Stimulated activated CD4-positive, alpha-beta T cell treated with anti-CD3 and anti-CD28 coated beads, TNF-alpha, amount 100 ng/mL, for 1 hour (primary cell): ENCODE data around the gene GARRE1.

Experiments
- DNase-seq, 3 donors: peaks; one replicate each; pipeline ENCODE4 v3.0.0-alpha.2; 2020; ENCODE audit warnings: low read depth in 3 of 3, low spot score in 1 of 3

The GARRE1 gene

DNA sequence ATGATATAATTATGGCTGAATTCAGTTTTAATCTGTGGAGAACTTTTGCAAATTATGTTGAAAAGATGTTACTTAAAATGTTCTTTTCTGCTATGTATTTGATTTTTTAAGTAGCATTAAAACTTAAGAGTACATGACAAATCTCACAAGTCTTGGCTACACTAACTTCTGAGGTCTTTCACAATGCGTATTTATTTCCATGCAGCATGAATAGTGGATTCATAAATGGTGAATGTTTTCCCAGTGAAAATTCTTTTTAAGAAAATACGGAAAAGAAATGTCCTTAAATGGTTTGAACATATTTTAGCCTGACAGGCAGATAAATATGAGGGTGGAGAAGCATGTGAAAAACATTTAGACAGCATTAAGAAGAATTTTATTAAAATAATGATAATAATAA, 30.2 kb downstream of the GARRE1 start:
- DNase-seq: no peak

DNA sequence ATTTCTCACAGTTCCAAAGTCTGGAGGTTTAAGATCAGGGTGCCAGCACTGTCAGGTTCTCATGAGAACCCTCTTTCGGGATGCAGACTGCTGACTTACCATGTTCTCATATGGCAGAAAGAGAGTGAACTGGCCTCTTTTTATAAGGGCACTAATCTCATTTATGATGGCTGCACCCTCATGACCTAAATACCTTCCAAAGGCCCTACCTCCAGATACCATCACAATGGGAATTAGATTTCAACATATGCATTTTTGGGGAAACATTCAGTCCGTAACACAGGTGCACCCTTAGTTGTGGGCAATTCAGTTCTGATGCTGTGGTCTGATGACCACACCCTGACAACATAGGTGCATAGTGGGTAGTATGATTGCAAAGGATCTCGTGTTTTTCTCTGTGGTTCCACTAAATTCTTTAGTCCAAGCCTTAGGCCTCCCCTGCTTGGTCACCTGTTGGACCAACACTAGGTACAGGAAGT, 33.3 kb downstream of the GARRE1 start:
- DNase-seq: no peak

DNA sequence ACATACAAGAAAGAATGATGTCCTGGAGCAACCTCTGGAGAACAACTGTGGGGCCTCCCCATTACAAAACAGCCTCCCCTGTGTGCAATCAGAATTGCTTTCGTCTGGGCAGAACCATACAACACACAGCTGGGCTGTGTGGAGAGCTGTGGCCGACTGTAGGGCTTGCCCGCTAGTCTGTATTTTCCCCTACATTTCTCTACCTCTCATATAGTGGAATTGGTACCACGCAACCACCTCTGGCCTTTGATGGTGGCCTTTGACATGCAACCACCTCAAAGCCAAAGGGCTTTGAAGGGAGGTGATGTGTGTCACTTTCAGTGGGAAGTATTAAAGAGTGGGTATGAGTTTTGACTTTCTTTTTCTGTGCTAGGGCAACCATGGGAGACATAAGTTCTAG, 34.0 kb downstream of the GARRE1 start:
- no peak for DNase-seq

DNA sequence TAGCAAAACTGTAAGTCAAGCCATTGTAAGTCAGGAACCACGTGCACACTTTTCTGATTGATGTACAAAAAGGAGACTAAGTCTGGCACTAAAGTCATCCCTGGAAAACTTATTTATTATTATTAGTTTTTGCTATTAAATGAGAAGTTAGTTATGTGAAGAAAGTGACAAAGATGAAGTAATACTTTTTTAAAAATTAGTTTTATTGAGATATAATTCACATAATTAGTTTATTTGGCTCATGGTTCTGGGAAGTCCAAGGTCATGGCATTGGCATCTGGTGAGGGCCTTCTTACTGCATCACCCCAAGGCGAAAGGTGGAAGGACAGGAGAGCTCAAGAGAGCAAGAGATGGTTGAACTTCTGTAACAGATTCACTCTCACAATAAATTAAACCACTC, 36.9 kb downstream of the GARRE1 start:
- no peak for DNase-seq

DNA sequence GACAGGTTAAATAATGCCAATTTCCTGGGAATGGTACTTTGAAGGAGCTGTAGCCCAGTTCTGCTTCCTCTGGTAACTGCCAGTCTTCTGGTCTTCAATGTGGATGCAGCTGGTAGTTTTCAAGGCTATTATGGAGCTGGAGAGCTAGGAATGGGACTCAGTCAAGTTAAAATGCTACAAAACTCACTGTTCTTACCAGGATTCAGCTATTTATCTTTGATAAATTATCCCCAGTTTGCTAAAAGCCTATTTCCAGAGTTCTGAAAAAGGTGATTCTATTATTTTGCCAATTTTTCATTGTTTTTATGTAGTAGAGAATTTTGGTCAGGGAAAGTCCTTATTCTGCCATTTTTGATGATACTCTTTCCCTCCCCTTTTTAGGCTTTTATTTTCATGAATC, 40.7 kb downstream of the GARRE1 start:
- DNase-seq: no peak

DNA sequence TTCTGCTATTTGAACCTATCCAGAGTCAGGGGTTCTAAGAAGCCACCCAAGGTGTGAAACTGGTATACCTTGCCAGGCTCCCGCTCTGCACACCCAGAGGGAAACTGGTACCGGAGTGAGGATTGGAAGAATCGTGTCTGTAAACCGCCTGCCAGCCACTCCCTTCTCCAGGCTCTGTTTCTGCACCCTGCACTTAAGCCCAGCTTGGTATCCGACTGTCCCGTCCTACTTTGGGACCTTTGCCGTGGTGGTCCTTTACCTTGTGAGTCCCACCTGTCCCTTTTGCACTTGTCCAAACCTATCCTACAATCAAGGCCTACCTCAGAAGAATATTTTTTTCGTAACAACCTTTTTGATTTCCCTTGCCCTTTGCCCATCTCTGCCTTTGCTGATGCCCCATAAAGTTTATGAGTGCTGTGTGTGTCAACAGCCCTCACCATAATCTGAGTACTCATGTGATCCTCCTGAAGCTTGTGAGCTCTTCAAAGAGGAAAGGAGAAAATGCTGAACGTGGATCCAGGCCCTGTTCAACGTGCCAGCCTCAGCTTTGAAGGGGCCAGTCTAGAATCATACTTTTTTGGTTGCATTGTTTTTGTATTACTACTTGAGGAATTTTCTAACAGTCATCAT, 44.7 kb downstream of the GARRE1 start:
- no peak for DNase-seq

DNA sequence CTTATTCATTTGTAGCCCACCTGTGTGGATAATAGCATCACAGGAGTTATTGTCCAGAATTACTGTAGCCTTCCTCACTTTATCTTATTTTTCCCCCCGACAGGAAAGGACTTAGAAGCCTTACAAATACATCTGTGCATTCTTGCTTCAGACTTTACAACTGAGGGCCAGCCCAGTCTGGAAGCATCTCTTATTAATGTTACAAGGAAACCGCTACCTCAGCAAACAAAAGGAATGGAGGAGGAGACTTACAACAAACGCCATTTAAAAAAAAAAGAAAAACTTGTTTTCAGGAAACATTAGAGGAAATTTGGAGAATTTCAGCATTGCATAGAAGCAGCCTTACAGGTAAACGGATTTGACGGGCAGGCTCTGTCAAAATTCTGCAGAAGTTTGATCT, 45.2 kb downstream of the GARRE1 start:
- DNase-seq: no peak

DNA sequence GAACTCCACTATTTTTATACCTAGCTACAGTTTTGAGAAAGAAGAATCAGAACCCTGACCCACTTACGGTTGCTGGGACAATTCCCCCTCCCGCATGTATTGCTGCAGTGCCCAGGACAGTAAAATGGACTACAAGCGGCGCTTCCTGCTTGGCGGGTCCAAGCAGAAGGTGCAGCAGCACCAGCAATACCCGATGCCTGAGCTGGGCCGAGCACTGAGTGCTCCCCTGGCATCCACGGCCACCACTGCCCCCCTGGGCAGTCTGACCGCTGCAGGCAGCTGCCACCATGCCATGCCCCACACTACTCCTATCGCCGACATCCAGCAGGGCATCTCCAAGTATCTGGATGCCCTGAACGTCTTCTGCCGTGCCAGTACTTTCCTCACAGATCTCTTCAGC, 46.0 kb downstream of the GARRE1 start:
- no peak for DNase-seq

DNA sequence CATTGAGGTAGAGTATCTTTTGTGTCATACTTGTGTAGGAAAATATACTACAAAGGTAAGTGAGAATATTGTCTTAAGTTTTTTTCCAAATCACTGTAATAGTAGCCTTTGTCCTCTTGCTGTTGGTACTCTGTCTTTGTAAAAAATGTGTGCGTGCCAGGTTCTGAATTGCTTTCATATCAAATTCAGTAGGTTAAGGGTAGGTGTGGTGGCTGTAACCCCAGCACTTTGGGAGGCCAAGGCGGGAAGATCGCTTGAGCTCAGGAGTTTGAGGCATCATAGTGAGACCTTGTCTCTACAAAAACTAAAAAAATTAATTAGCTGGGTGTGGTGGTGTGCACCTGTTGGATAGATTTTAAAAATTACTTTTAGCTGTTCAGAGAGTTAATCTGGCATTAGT, 46.6 kb downstream of the GARRE1 start:
- DNase-seq: no peak
